AG08396 (cell line): ENCODE measurements around the gene OR2Z1.
"Not testable (repeated sequence)": the region's sequence is repeated elsewhere in the genome, so short reads cannot be mapped to it uniquely, and the experiment has no call there.

ENCODE experiments used
- DNase-seq: peaks from one replicate; pipeline ENCODE4 v3.0.0; 2012; ENCODE audit warnings: low spot score, mixed read lengths

Gene OR2Z1

DNA sequence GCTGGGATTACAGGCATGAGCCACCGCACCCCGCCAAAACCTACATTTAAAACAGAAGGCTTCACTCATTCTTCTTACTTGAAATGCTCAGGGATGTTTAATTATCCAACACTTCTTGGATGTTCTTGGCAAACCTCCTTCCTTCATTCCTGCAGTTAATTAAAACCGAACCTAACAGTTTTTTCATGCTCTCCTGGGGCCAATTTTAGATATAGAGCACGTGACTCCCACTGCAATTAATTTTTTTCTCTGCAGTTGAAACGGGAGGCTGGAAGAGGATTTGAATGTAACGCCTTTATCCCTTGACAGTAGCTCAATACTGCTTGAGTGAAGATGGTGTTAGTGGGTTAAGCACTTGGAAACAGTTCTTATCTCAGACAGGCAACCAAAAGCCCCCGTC, 18.2 kb upstream of the OR2Z1 start:
- DNase-seq: no peak

DNA sequence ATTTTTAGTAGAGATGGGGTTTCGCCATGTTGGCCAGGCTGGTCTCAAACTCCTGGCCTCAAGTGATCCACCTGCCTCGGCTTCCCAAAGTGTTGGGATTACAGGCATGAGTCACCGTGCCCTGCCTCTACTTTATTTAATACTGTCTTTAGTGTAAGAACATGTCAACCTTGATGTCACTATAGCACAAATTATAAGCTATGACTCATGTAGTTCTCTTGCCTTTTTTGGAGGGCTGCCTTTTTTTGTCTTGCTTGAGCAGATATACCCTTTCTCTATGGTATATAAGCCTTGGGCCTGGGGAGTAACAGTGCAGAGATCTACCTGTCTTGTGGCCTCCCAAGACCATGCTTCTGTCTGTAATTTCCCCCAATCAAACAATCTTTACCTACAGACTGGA, 16.1 kb upstream of the OR2Z1 start:
- not testable (repeated sequence) for DNase-seq

DNA sequence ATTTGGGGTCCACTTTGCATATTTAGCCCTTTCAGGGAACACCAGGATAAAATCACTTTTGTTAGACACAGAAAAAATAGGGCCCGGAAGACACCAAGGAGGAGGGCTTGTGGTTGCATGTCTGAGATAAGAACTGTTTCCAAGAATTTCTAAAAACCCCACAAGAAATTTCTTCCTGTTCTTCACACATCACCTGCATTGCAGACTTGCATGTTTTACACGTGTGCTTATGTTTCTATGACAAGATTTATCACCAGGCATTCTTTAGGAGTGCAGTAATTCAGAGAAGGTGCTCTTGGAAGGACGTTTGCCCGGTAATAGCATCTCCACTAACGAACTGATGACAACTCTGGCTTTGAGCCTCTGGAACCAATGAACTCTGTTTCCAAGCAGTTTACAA, 15.7 kb upstream of the OR2Z1 start:
- DNase-seq: no peak

DNA sequence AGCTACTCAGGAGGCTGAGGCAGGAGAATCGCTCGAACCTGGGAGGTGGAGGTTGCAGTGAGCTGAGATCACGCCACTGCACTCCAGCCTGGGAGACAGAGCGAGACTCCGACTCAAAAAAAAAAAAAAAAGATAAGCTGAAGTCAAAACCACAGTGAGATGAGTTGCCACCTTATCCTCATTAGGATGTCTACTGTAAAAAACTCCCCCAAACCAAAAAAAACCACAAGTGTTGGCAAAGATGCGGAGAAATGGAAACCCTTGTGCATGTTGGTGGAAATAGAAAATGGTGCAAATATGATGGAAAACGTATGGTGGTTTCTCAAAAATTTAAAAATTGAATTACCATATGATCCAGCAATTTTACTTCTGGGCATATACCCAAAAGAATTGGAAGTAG, 11.1 kb upstream of the OR2Z1 start:
- not testable (repeated sequence) for DNase-seq

DNA sequence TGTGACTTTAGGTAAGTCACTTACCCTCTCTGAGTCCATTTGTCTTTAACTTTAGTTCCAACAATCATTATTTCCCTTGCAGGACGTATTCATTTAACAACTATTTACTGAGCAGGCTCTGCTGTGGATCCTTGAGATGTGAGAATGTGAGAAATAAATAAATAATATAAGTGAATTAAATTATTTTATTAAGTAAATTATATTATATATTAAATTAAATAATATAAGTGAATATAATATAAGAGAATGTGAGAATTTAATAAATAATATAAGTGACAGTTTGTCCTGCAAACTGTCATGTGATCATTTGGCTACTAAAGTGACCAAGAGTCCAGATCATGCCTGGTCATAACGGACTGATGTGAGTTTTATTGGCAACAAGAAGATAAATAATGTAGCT, 598 bp downstream of the OR2Z1 start:
- no peak for DNase-seq

DNA sequence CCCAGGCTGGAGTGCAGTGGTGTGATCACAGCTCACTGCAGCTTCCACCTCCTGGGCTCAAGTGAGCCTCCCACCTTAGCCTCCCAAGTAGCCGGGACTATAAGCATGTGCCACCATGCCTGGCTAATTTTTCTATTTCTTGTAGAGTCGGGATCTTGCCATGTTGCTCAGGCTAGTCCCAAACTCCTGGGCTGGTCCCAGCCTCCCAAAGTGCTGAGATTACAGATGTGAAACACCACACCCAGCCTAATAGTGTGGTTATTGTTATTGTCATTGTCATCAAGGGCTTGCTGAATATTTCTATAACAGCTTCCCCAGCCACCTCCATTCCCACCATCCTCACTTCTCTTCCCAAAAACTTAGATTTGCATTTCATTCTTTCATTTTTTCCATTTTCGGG, 2.8 kb downstream of the OR2Z1 start:
- DNase-seq: no peak

DNA sequence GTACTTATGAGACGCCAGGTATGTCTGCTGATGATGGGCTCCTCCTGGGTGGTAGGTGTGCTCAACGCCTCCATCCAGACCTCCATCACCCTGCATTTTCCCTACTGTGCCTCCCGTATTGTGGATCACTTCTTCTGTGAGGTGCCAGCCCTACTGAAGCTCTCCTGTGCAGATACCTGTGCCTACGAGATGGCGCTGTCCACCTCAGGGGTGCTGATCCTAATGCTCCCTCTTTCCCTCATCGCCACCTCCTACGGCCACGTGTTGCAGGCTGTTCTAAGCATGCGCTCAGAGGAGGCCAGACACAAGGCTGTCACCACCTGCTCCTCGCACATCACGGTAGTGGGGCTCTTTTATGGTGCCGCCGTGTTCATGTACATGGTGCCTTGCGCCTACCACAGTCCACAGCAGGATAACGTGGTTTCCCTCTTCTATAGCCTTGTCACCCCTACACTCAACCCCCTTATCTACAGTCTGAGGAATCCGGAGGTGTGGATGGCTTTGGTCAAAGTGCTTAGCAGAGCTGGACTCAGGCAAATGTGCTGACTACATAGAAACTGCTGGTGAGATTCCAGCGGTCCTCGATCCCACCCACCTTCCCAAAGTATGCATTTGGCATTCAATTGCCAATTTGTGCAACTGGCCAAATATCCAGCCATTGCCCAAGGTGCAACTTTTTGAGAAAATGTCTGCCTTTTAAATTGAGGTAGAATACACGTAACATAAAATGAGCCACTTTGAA, 10.2 kb downstream of the OR2Z1 start:
- no peak for DNase-seq

DNA sequence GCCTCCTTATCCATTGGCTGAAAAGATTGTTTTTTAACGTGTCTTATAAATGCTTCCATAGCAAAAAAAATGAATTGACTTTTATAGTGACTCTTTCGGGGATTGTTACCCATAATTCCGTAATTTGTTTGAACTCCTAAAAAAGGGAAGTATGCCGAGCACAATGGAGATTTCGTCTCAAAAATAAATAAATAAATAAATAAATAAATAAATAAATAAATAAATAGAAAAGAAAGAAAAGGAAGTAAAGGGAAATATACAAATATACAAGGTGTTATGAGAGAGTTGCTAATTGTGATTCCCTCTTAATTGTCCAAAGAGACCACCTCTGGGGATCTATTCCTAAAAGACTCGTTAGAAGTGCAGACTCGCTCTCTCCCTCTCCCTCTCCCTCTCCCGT, 16.9 kb downstream of the OR2Z1 start:
- no peak for DNase-seq

DNA sequence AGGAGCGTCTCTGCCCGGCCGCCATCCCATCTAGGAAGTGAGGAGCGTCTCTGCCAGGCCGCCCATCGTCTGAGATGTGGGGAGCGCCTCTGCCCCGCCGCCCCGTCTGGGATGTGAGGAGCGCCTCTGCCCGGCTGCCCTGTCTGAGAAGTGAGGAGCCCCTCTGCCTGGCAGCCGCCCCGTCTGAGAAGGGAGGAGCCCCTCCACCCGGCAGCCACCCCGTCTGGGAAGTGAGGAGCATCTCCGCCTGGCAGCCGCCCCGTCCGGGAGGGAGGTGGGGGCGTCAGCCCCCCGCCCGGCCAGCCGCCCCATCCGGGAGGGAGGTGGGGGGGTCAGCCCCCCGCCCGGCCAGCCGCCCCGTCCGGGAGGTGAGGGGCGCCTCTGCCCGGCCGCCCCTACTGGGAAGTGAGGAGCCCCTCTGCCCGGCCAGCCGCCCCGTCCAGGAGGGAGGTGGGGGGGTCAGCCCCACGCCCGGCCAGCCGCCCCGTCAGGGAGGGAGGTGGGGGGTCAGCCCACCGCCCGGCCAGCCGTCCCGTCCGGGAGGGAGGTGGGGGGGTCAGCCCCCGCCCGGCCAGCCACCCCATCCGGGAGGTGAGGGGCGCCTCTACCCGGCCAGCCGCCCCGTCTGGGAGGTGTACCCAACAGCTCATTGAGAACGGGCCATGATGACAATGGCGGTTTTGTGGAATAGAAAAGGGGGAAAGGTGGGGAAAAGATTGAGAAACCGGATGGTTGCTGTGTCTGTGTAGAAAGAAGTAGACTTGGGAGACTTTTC, 18.0 kb downstream of the OR2Z1 start:
- DNase-seq: not testable (repeated sequence)

DNA sequence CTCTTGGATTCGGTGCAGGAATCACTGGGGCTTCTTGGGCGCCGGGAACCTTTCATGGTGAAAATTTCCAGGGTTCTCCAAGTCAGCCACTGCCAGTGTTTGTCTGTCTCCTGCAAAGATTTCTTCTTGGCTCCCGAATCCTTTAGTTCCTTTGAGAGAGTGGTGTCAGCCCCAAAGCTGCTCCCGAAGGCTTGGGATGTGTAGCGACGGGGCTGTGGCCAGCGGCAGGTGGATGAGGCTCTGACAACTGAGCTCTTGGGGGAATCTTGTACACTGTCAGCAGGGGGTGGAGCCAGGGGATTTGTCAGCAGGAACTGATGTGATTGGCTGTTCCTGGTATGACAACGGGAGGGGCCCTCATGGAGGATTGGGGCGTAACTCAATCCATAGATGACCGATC, 45.8 kb downstream of the OR2Z1 start:
- not testable (repeated sequence) for DNase-seq

DNA sequence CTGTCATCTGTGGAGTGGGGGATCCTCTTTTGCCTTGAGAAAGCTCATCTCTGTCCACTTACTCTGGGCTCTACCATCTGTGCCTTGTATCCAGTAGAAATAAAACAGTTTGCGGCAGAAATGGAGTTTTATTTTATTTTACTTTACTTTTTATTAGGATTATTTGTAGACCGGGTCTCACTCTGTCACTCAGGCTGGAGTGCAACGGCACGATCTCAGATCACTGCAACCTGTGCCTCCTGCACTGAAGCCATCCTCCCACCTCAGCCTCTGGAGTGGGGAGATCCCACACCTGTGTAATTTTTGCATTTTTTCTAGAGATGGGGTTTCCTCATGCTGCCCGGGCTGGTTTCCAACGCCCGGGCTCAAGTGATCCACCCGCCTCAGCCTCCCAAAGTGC, 47.8 kb downstream of the OR2Z1 start:
- not testable (repeated sequence) for DNase-seq

DNA sequence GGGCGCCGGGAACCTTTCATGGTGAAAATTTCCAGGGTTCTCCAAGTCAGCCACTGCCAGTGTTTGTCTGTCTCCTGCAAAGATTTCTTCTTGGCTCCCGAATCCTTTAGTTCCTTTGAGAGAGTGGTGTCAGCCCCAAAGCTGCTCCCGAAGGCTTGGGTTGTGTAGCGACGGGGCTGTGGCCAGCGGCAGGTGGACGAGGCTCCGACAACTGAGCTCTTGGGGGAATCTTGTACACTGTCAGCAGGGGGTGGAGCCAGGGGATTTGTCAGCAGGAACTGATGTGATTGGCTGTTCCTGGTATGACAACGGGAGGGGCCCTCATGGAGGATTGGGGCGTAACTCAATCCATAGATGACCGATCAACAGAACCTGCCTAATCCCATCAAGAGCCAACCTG, 52.2 kb downstream of the OR2Z1 start:
- DNase-seq: not testable (repeated sequence)
